H1 (cell line): Measurements from ENCODE around the gene ARHGAP10. TPM values are rescaled to one million over a fixed set of nuclear protein-coding genes. Genes with fewer than 3 reads are reported as not detected.

Source experiments
- CTCF ChIA-PET: fragments of 300-600 bp; sonication (Branson Sonifier 250); formaldehyde crosslinking; loops from one replicate; lab custom pipeline; 2021; ENCODE audit not compliant: partially characterized antibody; lab: Charles Lee
- POLR2A ChIA-PET: fragments of 300-600 bp; sonication (Branson Sonifier 250); formaldehyde crosslinking; loops from one replicate; lab custom pipeline; 2021; ENCODE audit warnings: inconsistent platforms; ENCODE audit not compliant: partially characterized antibody; lab: Charles Lee
- DNase-seq, 2 experiments: peaks; one replicate each; pipeline versions ENCODE4 v3.0.0 to v3.0.0-alpha.2; 2010 to 2022; ENCODE audit warnings: low spot score in 2 of 2, low read depth in 1 of 2, mixed read lengths in 1 of 2
- FAIRE-seq: peaks from 2 replicates; lab custom pipeline; 2011; peaks lifted over from hg19 to GRCh38; lab: Jason Lieb, UNC
- H2AFZ ChIP-seq: 2 replicates; pipeline ENCODE4 v1.8.1; 2012; ENCODE audit warnings: low read length, inconsistent platforms
- H2AK5ac ChIP-seq: 2 replicates; pipeline ENCODE4 v1.6.1; 2013; ENCODE audit warnings: low read depth, low read length
- H2BK120ac ChIP-seq: replicated peaks from 2 replicates; pipeline ENCODE3; 2013; ENCODE audit warnings: low read depth, low read length, inconsistent platforms
- H2BK12ac ChIP-seq: 2 replicates; pipeline ENCODE4 v1.6.1; 2013; ENCODE audit warnings: low read depth, low read length
- H2BK15ac ChIP-seq: 2 replicates; pipeline ENCODE4 v1.6.1; 2013; ENCODE audit warnings: low read length
- H2BK20ac ChIP-seq: 2 replicates; pipeline ENCODE4 v1.6.1; 2013; ENCODE audit warnings: low read length
- H2BK5ac ChIP-seq: 2 replicates; pipeline ENCODE4 v1.6.1; 2013; ENCODE audit warnings: low read depth, low read length
- H3K14ac ChIP-seq: 2 replicates; pipeline ENCODE4 v1.6.1; 2013; ENCODE audit warnings: inconsistent platforms; ENCODE audit not compliant: insufficient read length
- H3K18ac ChIP-seq: 2 replicates; pipeline ENCODE4 v1.6.1; 2013; ENCODE audit warnings: low read length; ENCODE audit errors: extremely low read depth
- H3K23ac ChIP-seq: 2 replicates; pipeline ENCODE4 v1.6.1; 2013; ENCODE audit warnings: inconsistent platforms; ENCODE audit not compliant: insufficient read length
- H3K23me2 ChIP-seq: 2 replicates; pipeline ENCODE4 v1.6.1; 2013; ENCODE audit warnings: low read depth, low read length
- H3K27ac ChIP-seq: 2 replicates; pipeline ENCODE4 v1.6.1; 2011; ENCODE audit warnings: low read depth, low read length, inconsistent platforms
- H3K27me3 ChIP-seq, 4 experiments: replicated peaks in 1 of 4; 1 replicate in 1 of 4; 2 replicates in 3 of 4; pipeline versions ENCODE4 v1.6.1 to v1.8.1; 2011 to 2013; ENCODE audit warnings: low read length in 3 of 4, mild to moderate bottlenecking in 3 of 4, inconsistent platforms in 2 of 4, mixed read lengths in 2 of 4, moderate library complexity in 1 of 4; ENCODE audit not compliant: control insufficient read depth in 3 of 4, insufficient read depth in 3 of 4; ENCODE audit errors: extremely low read depth in 1 of 4
- H3K36me3 ChIP-seq, 4 experiments: 2 replicates each; pipeline versions ENCODE4 v1.6.1 to v1.8.1; 2011 to 2013; ENCODE audit warnings: mild to moderate bottlenecking in 4 of 4, low read length in 3 of 4, moderate library complexity in 2 of 4, control low read depth in 1 of 4, inconsistent platforms in 1 of 4; ENCODE audit not compliant: insufficient read depth in 4 of 4, control insufficient read depth in 2 of 4
- H3K4ac ChIP-seq: replicated peaks from 2 replicates; pipeline ENCODE3; 2013; ENCODE audit warnings: low read length, low read depth, mixed read lengths, inconsistent platforms; ENCODE audit not compliant: insufficient read length
- H3K4me1 ChIP-seq, 4 experiments: replicated peaks in 1 of 4; 1 replicate in 1 of 4; 2 replicates in 3 of 4; pipeline versions ENCODE4 v1.6.1 to v1.8.1; 2011 to 2013; ENCODE audit warnings: low read length in 3 of 4, inconsistent platforms in 2 of 4, mixed read lengths in 1 of 4; ENCODE audit not compliant: insufficient read depth in 4 of 4, control insufficient read depth in 3 of 4
- H3K4me2 ChIP-seq, 2 experiments: 2 replicates each; pipeline versions ENCODE4 v1.6.1 to v1.8.1; 2011 to 2013; ENCODE audit warnings: low read depth in 2 of 2, low read length in 2 of 2, control low read depth in 1 of 2, inconsistent platforms in 1 of 2, mild to moderate bottlenecking in 1 of 2; ENCODE audit not compliant: insufficient read depth in 1 of 2
- H3K4me3 ChIP-seq, 4 experiments: fragments of 200-600, 300-600 bp in 1 of 4; sonication (generic), shearing (Covaris generic), sonication (Bioruptor Twin) in 1 of 4; 2 replicates each; pipeline versions ENCODE4 v1.5.1 to v1.8.1; 2011 to 2016; ENCODE audit warnings: low read length in 4 of 4, low read depth in 3 of 4, control low read depth in 2 of 4, inconsistent platforms in 2 of 4, mild to moderate bottlenecking in 2 of 4, mixed read lengths in 1 of 4, moderate library complexity in 1 of 4; ENCODE audit not compliant: insufficient read depth in 2 of 4; ENCODE audit errors: extremely low read depth in 1 of 4
- H3K56ac ChIP-seq: replicated peaks from 2 replicates; pipeline ENCODE3; 2013; ENCODE audit warnings: low read depth, mild to moderate bottlenecking, mixed read lengths, low read length, inconsistent platforms; ENCODE audit not compliant: insufficient read length
- H3K79me1 ChIP-seq: 2 replicates; pipeline ENCODE4 v1.6.1; 2013; ENCODE audit warnings: low read depth, low read length, control low read depth
- H3K79me2 ChIP-seq, 2 experiments: 2 replicates each; pipeline versions ENCODE4 v1.6.1 to v1.8.1; 2012 to 2013; ENCODE audit warnings: low read length in 2 of 2, mild to moderate bottlenecking in 2 of 2, inconsistent platforms in 1 of 2; ENCODE audit not compliant: insufficient read depth in 2 of 2, control insufficient read depth in 1 of 2
- H3K9ac ChIP-seq, 4 experiments: replicated peaks in 1 of 4; 1 replicate in 1 of 4; 2 replicates in 3 of 4; pipeline versions ENCODE4 v1.6.1 to v1.8.1; 2011 to 2013; ENCODE audit warnings: low read depth in 3 of 4, low read length in 3 of 4, control low read depth in 2 of 4, mild to moderate bottlenecking in 2 of 4, moderate library complexity in 2 of 4, inconsistent platforms in 1 of 4; ENCODE audit errors: extremely low read depth in 1 of 4
- H3K9me3 ChIP-seq, 2 experiments: 2 replicates each; pipeline versions ENCODE4 v1.6.1 to v1.8.1; 2012 to 2013; ENCODE audit warnings: mild to moderate bottlenecking in 2 of 2, moderate library complexity in 2 of 2, control low read depth in 1 of 2, inconsistent platforms in 1 of 2, low read depth in 1 of 2, low read length in 1 of 2, mixed read lengths in 1 of 2; ENCODE audit not compliant: insufficient read depth in 2 of 2
- H4K20me1 ChIP-seq, 2 experiments: replicated peaks in 1 of 2; 2 replicates each; pipeline versions ENCODE3 to v1.8.1; 2011 to 2013; ENCODE audit warnings: inconsistent platforms in 2 of 2, low read length in 2 of 2, mild to moderate bottlenecking in 1 of 2; ENCODE audit not compliant: insufficient read depth in 2 of 2, control insufficient read depth in 1 of 2
- H4K5ac ChIP-seq: 2 replicates; pipeline ENCODE4 v1.6.1; 2013; ENCODE audit warnings: low read length, low read depth, mixed read lengths, inconsistent platforms; ENCODE audit not compliant: insufficient read length
- H4K8ac ChIP-seq: 2 replicates; pipeline ENCODE4 v1.8.0; 2013; ENCODE audit warnings: mild to moderate bottlenecking, moderate library complexity, low read length, inconsistent platforms; ENCODE audit not compliant: insufficient read depth; ENCODE audit errors: extremely low read depth
- H4K91ac ChIP-seq: replicated peaks from 2 replicates; pipeline ENCODE3; 2013; ENCODE audit warnings: low read length, mixed read lengths, inconsistent platforms; ENCODE audit not compliant: insufficient read length
- BCL11A ChIP-seq, 2 experiments: IDR thresholded peaks; one replicate each; pipeline ENCODE4 v1.6.1; 2011; ENCODE audit warnings: low read depth in 2 of 2, low read length in 2 of 2, mild to moderate bottlenecking in 2 of 2
- CTBP2 ChIP-seq: IDR thresholded peaks from 2 replicates; pipeline ENCODE4 v1.7.0; 2011; ENCODE audit warnings: borderline replicate concordance, mild to moderate bottlenecking, moderate library complexity, mixed read lengths, low read length; ENCODE audit not compliant: insufficient read depth, insufficient read length
- EP300 ChIP-seq, 2 experiments: IDR thresholded peaks; 1 replicate in 1 of 2; 2 replicates in 1 of 2; pipeline ENCODE4 v1.6.1; 2011 to 2012; ENCODE audit warnings: low read depth in 2 of 2, low read length in 2 of 2, mild to moderate bottlenecking in 2 of 2, borderline replicate concordance in 1 of 2, inconsistent platforms in 1 of 2, moderate library complexity in 1 of 2
- EZH2 ChIP-seq: fragments of 200-600 bp; sonication (generic); IDR thresholded peaks from 2 replicates; pipeline ENCODE4 v1.7.1; 2012; ENCODE audit warnings: low read depth, mild to moderate bottlenecking, moderate library complexity, low read length, inconsistent platforms; ENCODE audit not compliant: severe bottlenecking
- PHF8 ChIP-seq: fragments of 200-600 bp; sonication (generic); conservative IDR thresholded peaks from 2 replicates; pipeline ENCODE4 v1.7.1; 2012; ENCODE audit warnings: low read depth, mild to moderate bottlenecking, inconsistent platforms, low read length, moderate library complexity
- POLR2AphosphoS5 ChIP-seq: IDR thresholded peaks from 2 replicates; pipeline ENCODE4 v1.6.1; 2011; ENCODE audit warnings: low read depth, low read length
- RXRA ChIP-seq: IDR thresholded peaks from 2 replicates; pipeline ENCODE4 v1.6.1; 2011; ENCODE audit warnings: low read depth, mild to moderate bottlenecking, low read length, moderate library complexity; ENCODE audit not compliant: insufficient read depth
- SAP30 ChIP-seq: fragments of 300-600 bp; sonication (generic); IDR thresholded peaks from 2 replicates; pipeline ENCODE4 v1.7.1; 2012; ENCODE audit warnings: low read length, moderate library complexity, mild to moderate bottlenecking, inconsistent platforms; ENCODE audit not compliant: insufficient read depth, insufficient replicate concordance
- SUZ12 ChIP-seq: fragments of 200-600 bp; sonication (generic); IDR thresholded peaks from 2 replicates; pipeline ENCODE4 v1.6.1; 2012; ENCODE audit warnings: mild to moderate bottlenecking, inconsistent platforms, low read length, moderate library complexity, mixed read lengths
- TAF1 ChIP-seq: IDR thresholded peaks from 2 replicates; pipeline ENCODE4 v1.6.1; 2011; ENCODE audit warnings: mild to moderate bottlenecking, low read depth, low read length
- WGBS, 2 experiments: shearing (Covaris generic) in 1 of 2; methylation state at CpG; one replicate each; pipeline versions ENCODE4 v1.1.6 to v1.1.7; 2013 to 2015; ENCODE audit warnings: low lambda C conversion rate in 2 of 2, mixed read lengths in 2 of 2, inconsistent platforms in 1 of 2, low coverage in 1 of 2, missing lambda C conversion rate in 1 of 2; ENCODE audit not compliant: insufficient replicate concordance in 2 of 2, insufficient coverage in 1 of 2, insufficient read length in 1 of 2; ENCODE audit errors: extremely low coverage in 1 of 2, missing lambda C conversion rate in 1 of 2; 5-methylcytosine and 5-hydroxymethylcytosine counted together
- polyA plus RNA-seq, 7 experiments: library from polyadenylated mRNA; depleted of rRNA in 3 of 7; stranded (reverse) in 5 of 7; unstranded in 2 of 7; fragments of >200 nt in 5 of 7; fragments of 200-250 nt in 2 of 7; gene quantifications; 1 replicate in 5 of 7; 2 replicates in 1 of 7; 4 replicates in 1 of 7; pipeline versions ENCODE4 v1.2.1 to v1.2.3, GENCODE V29; 2011 to 2013; ENCODE audit warnings: missing spikeins in 2 of 7, mixed read lengths in 2 of 7
- total RNA-seq: library from RNA; stranded (reverse); fragmentation: NEBNext Ultra II Directional; extraction: Animal tissue kit (Norgen Biotek cat#: 25700); gene quantifications from 2 replicates; pipeline ENCODE4 v1.2.1, GENCODE V29; 2021
- TF ChIP-seq, protein P1 (sequence below), 3 experiments: IDR thresholded peaks; 1 replicate in 2 of 3; 2 replicates in 1 of 3; pipeline versions ENCODE4 v1.5.1 to v1.6.1; 2011; ENCODE audit warnings: low read length in 3 of 3, mild to moderate bottlenecking in 3 of 3, inconsistent platforms in 2 of 3, low read depth in 1 of 3, moderate library complexity in 1 of 3; ENCODE audit not compliant: insufficient read depth in 1 of 3; ENCODE audit errors: control extremely low read depth in 1 of 3

Gene ARHGAP10
- total and polyA plus RNA-seq, 2 of the 8 experiments (the other 6 are each of a cell fraction or from before 2014, with no cell fraction given), result 3.7 to 6.1 TPM

- Histone ChIP-seq H3K4ac (no peak overlapping the region), H3K14ac (no peak overlapping the region), H3K9ac (no peak overlapping the region), H3K27ac (no peak overlapping the region), H3K4me2 (no peak overlapping the region), H3K56ac (no peak overlapping the region), H4K8ac (no peak overlapping the region), H3K79me1 (no peaks in the 10 kb centered on the region), H4K5ac (no peak overlapping the region), H2BK5ac (no peak overlapping the region), H4K20me1 (no peaks in the 10 kb centered on the region), H2AK5ac (no peak overlapping the region), H2BK120ac (no peak overlapping the region), H2BK12ac (no peak overlapping the region), H3K27me3 (no peaks in the 10 kb centered on the region), H3K23ac (no peak overlapping the region), H3K36me3 (no peaks in the 10 kb centered on the region), H3K79me2 (no peaks in the 10 kb centered on the region), H4K91ac (no peak overlapping the region), H2AFZ (no peak overlapping the region), H3K23me2 (no peaks in the 10 kb centered on the region), H3K4me3 (no peak overlapping the region), H2BK20ac (no peak overlapping the region), H2BK15ac (no peak overlapping the region), H3K18ac (no peak overlapping the region), H3K9me3 (no peaks in the 10 kb centered on the region), H3K4me1 (no peaks in the 10 kb centered on the region)
- 94% methylated on average over 1 of the region's 1 CpG; no CpG with 5 or more reads in 1 of the 2 experiments for whole genome bisulfite sequencing, 2 experiments
- POLR2A ChIA-PET, result no interaction called here
- CTCF ChIA-PET, result interaction anchor here (1.0 to 2.1 kb wide), 3 partner anchors 9 to 148 kb away, joined by 4 to 7 read pairs (median 5); no protein-coding TSS in a partner anchor
- DNase-seq, result no peak
- no peak for FAIRE-seq
- TF ChIP-seq EZH2, result no peak
- no peak for TF ChIP-seq POLR2AphosphoS5
- no peak for TF ChIP-seq EP300 (IDR thresholded peaks at IDR 0.05; ENCODE audit: borderline replicate concordance in 1 of 2, low read depth in 2 of 2, low read length in 2 of 2)
- no peak for TF ChIP-seq SAP30
- no peak for TF ChIP-seq CTBP2
- TF ChIP-seq RXRA, result no peak
- no peak for TF ChIP-seq PHF8
- TF ChIP-seq SUZ12, result no peak
- TF ChIP-seq, protein P1, sequence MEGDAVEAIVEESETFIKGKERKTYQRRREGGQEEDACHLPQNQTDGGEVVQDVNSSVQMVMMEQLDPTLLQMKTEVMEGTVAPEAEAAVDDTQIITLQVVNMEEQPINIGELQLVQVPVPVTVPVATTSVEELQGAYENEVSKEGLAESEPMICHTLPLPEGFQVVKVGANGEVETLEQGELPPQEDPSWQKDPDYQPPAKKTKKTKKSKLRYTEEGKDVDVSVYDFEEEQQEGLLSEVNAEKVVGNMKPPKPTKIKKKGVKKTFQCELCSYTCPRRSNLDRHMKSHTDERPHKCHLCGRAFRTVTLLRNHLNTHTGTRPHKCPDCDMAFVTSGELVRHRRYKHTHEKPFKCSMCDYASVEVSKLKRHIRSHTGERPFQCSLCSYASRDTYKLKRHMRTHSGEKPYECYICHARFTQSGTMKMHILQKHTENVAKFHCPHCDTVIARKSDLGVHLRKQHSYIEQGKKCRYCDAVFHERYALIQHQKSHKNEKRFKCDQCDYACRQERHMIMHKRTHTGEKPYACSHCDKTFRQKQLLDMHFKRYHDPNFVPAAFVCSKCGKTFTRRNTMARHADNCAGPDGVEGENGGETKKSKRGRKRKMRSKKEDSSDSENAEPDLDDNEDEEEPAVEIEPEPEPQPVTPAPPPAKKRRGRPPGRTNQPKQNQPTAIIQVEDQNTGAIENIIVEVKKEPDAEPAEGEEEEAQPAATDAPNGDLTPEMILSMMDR (IDR thresholded peaks at IDR 0.05; ENCODE audit: control extremely low read depth in 1 of 3, insufficient read depth in 1 of 3, low read depth in 1 of 3, low read length in 3 of 3), result no peak
- no peak for TF ChIP-seq BCL11A (IDR thresholded peaks at IDR 0.05; ENCODE audit: low read depth in 2 of 2, low read length in 2 of 2)
- TF ChIP-seq TAF1, result no peak
Measured at GRCh38 chr4:147717878-147718277, 14.0 kb upstream of the ARHGAP10 start.
